ENCODE data around the gene HM13. TPM values are rescaled to one million over a fixed set of nuclear protein-coding genes. Genes with fewer than 3 reads are reported as not detected.

Gene HM13
- total and polyA plus RNA-seq, 2 of the 4 experiments (the other 2 are of a cell fraction): 53.2 to 203 TPM

- H3K4me1 ChIP-seq (ENCODE audit: control insufficient read depth, insufficient read depth, low read length): peaks cover 23% of the 10 kb centered on the region
- no peak overlapping the region for H2BK15ac ChIP-seq (ENCODE audit: low read depth, low read length)
- CTCF ChIA-PET: interaction anchor here (4.7 kb wide), 1 partner anchor 44 kb away, joined by 71 read pairs; no protein-coding TSS in a partner anchor
- in situ Hi-C loops (cut with MboI; ENCODE audit: low sequenced_read_pairs) (no loop called here), intact Hi-C loops (cut with micrococcal nuclease) (no loop called here), dilution Hi-C loops (cut with HindIII; ENCODE audit: low sequenced_read_pairs, unreplicated experiment) (no loop called here)
- no peaks in the 10 kb centered on the region for H3K9me1 ChIP-seq (ENCODE audit: insufficient read depth, low read length)
- no peak overlapping the region for H2BK120ac ChIP-seq (ENCODE audit: low read depth, low read length)
- no peak overlapping the region for H3K4me2 ChIP-seq (ENCODE audit: low read depth, low read length)
- no peaks in the 10 kb centered on the region for H3K27me3 ChIP-seq (ENCODE audit: control insufficient read depth, insufficient read depth, low read length)
- H3K9ac ChIP-seq (ENCODE audit: low read depth, low read length): no peak overlapping the region
- H3K27ac ChIP-seq (ENCODE audit: insufficient read depth, low read length): no peak overlapping the region
- no peak for ATAC-seq (ENCODE audit: low read depth)
- H2BK5ac ChIP-seq (ENCODE audit: low read depth, low read length, poor library complexity, severe bottlenecking): no peak overlapping the region
- H3K4ac ChIP-seq (ENCODE audit: low read depth, low read length): no peak overlapping the region; the same call in 1 of the 2 replicates
- no peak overlapping the region for H3K4me3 ChIP-seq (ENCODE audit: insufficient read depth, low read depth, low read length)
- H4K20me1 ChIP-seq (ENCODE audit: insufficient read depth, low read length): no peaks in the 10 kb centered on the region; the same call in 1 of the 2 replicates
- no peak overlapping the region for H2AK5ac ChIP-seq (ENCODE audit: low read depth, low read length)
- no peaks in the 10 kb centered on the region for H3K9me3 ChIP-seq (ENCODE audit: control insufficient read depth, insufficient read depth, low read length)
- H3K14ac ChIP-seq (replicated peaks; ENCODE audit: low read depth, low read length): no peak overlapping the region
- no peak overlapping the region for H3K56ac ChIP-seq (ENCODE audit: extremely low read depth, insufficient read depth, low read length)
- no peak overlapping the region for H4K91ac ChIP-seq (ENCODE audit: insufficient read depth, low read depth, low read length)
- POLR2A ChIA-PET (ENCODE audit: unreplicated experiment): interaction anchor here (1.3 kb wide), 1 partner anchor 46 kb away, joined by 4 read pairs; no protein-coding TSS in a partner anchor
- no peak overlapping the region for H2BK20ac ChIP-seq (ENCODE audit: low read depth, low read length)
- H4K5ac ChIP-seq (ENCODE audit: low read depth, low read length): no peak overlapping the region
- no peak overlapping the region for H3K18ac ChIP-seq (ENCODE audit: low read depth, low read length)
- H4K8ac ChIP-seq (ENCODE audit: low read depth in 2 of 2, low read length in 2 of 2): no peak overlapping the region
- BruUV-seq (replicated peaks): no TSS peak
- H2AFZ ChIP-seq (replicated peaks; ENCODE audit: low read length, poor library complexity): no peak overlapping the region
- no peak overlapping the region for H3K23ac ChIP-seq (ENCODE audit: low read depth, low read length)
- DNase-seq: no peak
- H3K79me1 ChIP-seq (ENCODE audit: low read depth in 1 of 2, low read length in 2 of 2): peaks cover 2 to 37% of the 10 kb centered on the region in 2 experiments; a peak in 3 of 4 replicates
- peak overlapping the region; percentile 50 for H2AK9ac ChIP-seq (replicated peaks; ENCODE audit: low read depth, low read length, poor library complexity)
- no peak for TF ChIP-seq MAZ (IDR thresholded peaks at IDR 0.05; ENCODE audit: borderline replicate concordance, low read depth, low read length)
- TF ChIP-seq BHLHE40 (IDR thresholded peaks at IDR 0.05; ENCODE audit: low read depth, low read length): no peak
- TF ChIP-seq MXI1 (IDR thresholded peaks at IDR 0.05; ENCODE audit: borderline replicate concordance, low read depth, low read length): no peak
- no peak for TF ChIP-seq CHD1 (IDR thresholded peaks at IDR 0.05; ENCODE audit: low read depth, low read length)
- TF ChIP-seq SMC3 (IDR thresholded peaks at IDR 0.05; ENCODE audit: low read depth, low read length): no peak
- TF ChIP-seq MAFK (IDR thresholded peaks at IDR 0.05; ENCODE audit: low read depth, low read length): no peak
- no peak for TF ChIP-seq POLR2A (IDR thresholded peaks at IDR 0.05; ENCODE audit: low read depth, low read length)
- no peak for TF ChIP-seq ELK1 (IDR thresholded peaks at IDR 0.05; ENCODE audit: borderline replicate concordance, low read depth, low read length)
- TF ChIP-seq RAD21 (IDR thresholded peaks at IDR 0.05; ENCODE audit: low read length): no peak
- TF ChIP-seq RFX5 (IDR thresholded peaks at IDR 0.05; ENCODE audit: low read depth, low read length): no peak
- no peak for TF ChIP-seq USF2 (IDR thresholded peaks at IDR 0.05; ENCODE audit: low read depth, low read length)
- TF ChIP-seq RCOR1 (IDR thresholded peaks at IDR 0.05; ENCODE audit: insufficient replicate concordance, low read length): no peak
- TF ChIP-seq NFE2L2 (IDR thresholded peaks at IDR 0.05; ENCODE audit: low read depth, low read length): no peak
- no peak for TF ChIP-seq FOS (IDR thresholded peaks at IDR 0.05; ENCODE audit: low read depth, low read length)
- no peak for TF ChIP-seq CTCF (conservative IDR thresholded peaks at IDR 0.05; ENCODE audit: low read depth, low read length)
- no peak for TF ChIP-seq CEBPB (IDR thresholded peaks at IDR 0.05; ENCODE audit: low read depth, low read length)
- H3K36me3 ChIP-seq (ENCODE audit: control insufficient read depth, insufficient read depth, low read length): peaks cover 32% of the 10 kb centered on the region
These were observed 53.1 kb downstream of the HM13 start for GRCh38 chr20:31567380-31567720.

Measured in IMR-90 (cell line).